HEK293T (cell line): Measurements from ENCODE around the gene PLEKHH3.

Experiments
- CTCF ChIA-PET: fragments of 350-600 bp; formaldehyde crosslinking; extraction: SDS; loops from one replicate; lab custom pipeline; 2021; ENCODE audit warnings: antibody characterized with exemption, inconsistent platforms; lab: Yijun Ruan, JAX
- POLR2A ChIA-PET: fragments of 350-600 bp; formaldehyde crosslinking; extraction: SDS; loops from one replicate; lab custom pipeline; 2020; ENCODE audit warnings: antibody characterized with exemption, inconsistent platforms; lab: Yijun Ruan, JAX
- DNase-seq: peaks from one replicate; pipeline ENCODE4 v3.0.0; 2012; ENCODE audit warnings: mixed read lengths; ENCODE audit errors: extremely low spot score
- ARNT ChIP-seq: fragments of 450-650 bp; IDR thresholded peaks from 2 replicates; pipeline ENCODE4 v1.6.1; 2017; ENCODE audit warnings: mild to moderate bottlenecking
- BHLHE40 ChIP-seq: fragments of 450-650 bp; IDR thresholded peaks from 2 replicates; pipeline ENCODE4 v1.6.1; 2016; ENCODE audit warnings: mild to moderate bottlenecking, moderate library complexity, borderline replicate concordance
- CTBP1 ChIP-seq: fragments of 450-650 bp; IDR thresholded peaks from 2 replicates; pipeline ENCODE4 v1.6.1; 2016; ENCODE audit warnings: borderline replicate concordance
- ELF4 ChIP-seq: fragments of 450-650 bp; IDR thresholded peaks from 2 replicates; pipeline ENCODE4 v1.6.1; 2017; ENCODE audit warnings: antibody characterized with exemption
- FOXA1 ChIP-seq: fragments of 450-650 bp; IDR thresholded peaks from 2 replicates; pipeline ENCODE4 v1.6.1; 2016; ENCODE audit warnings: mild to moderate bottlenecking
- FOXK2 ChIP-seq: fragments of 450-650 bp; IDR thresholded peaks from 2 replicates; pipeline ENCODE4 v1.6.1; 2016; ENCODE audit warnings: mild to moderate bottlenecking
- FOXM1 ChIP-seq: fragments of 450-650 bp; IDR thresholded peaks from 2 replicates; pipeline ENCODE4 v1.6.1; 2017; ENCODE audit warnings: mild to moderate bottlenecking, borderline replicate concordance
- HDGF ChIP-seq: fragments of 450-650 bp; IDR thresholded peaks from 2 replicates; pipeline ENCODE4 v1.6.1; 2017; ENCODE audit warnings: antibody characterized with exemption, borderline replicate concordance
- L3MBTL2 ChIP-seq: fragments of 450-650 bp; conservative IDR thresholded peaks from 2 replicates; pipeline ENCODE4 v1.6.1; 2016; ENCODE audit warnings: mild to moderate bottlenecking
- LEF1 ChIP-seq: fragments of 450-650 bp; IDR thresholded peaks from 2 replicates; pipeline ENCODE4 v1.6.1; 2017; ENCODE audit warnings: mild to moderate bottlenecking, borderline replicate concordance
- NFRKB ChIP-seq: fragments of 450-650 bp; IDR thresholded peaks from 2 replicates; pipeline ENCODE4 v1.6.1; 2016; ENCODE audit warnings: mild to moderate bottlenecking, moderate library complexity
- PKNOX1 ChIP-seq: fragments of 450-650 bp; IDR thresholded peaks from 2 replicates; pipeline ENCODE4 v1.6.1; 2016
- SP1 ChIP-seq: fragments of 450-650 bp; IDR thresholded peaks from 2 replicates; pipeline ENCODE4 v1.6.1; 2017
- SUZ12 ChIP-seq: fragments of 450-650 bp; IDR thresholded peaks from 2 replicates; pipeline ENCODE4 v1.6.1; 2016; ENCODE audit warnings: mild to moderate bottlenecking
- TARDBP ChIP-seq: fragments of 450-650 bp; IDR thresholded peaks from 2 replicates; pipeline ENCODE4 v1.6.1; 2016
- ZNF384 ChIP-seq: fragments of 450-650 bp; IDR thresholded peaks from 2 replicates; pipeline ENCODE4 v1.6.1; 2016

Gene PLEKHH3

GRCh38 chr17:42708588-42708987 is 31.8 kb upstream of the PLEKHH3 start:
- POLR2A ChIA-PET, result interaction anchor here (1.1 to 1.7 kb wide), 3 partner anchors 15 to 130 kb away, joined by 3 to 4 read pairs (median 4); partner anchors contain the start of gene TUBG2
- CTCF ChIA-PET, result interaction anchor here (0.6 kb wide), 1 partner anchor 65 kb away, joined by 3 read pairs; no protein-coding TSS in a partner anchor
- TF ChIP-seq ELF4, result no peak
- TF ChIP-seq ARNT, result no peak
- TF ChIP-seq PKNOX1, result no peak
- no peak for TF ChIP-seq LEF1
- TF ChIP-seq FOXM1, result no peak
- no peak for TF ChIP-seq FOXK2
- TF ChIP-seq SP1, result no peak
- TF ChIP-seq SUZ12, result no peak
- TF ChIP-seq BHLHE40, result no peak
- TF ChIP-seq CTBP1, result no peak
- TF ChIP-seq ZNF384, result no peak
- no peak for TF ChIP-seq L3MBTL2
- no peak for TF ChIP-seq FOXA1
- no peak for TF ChIP-seq NFRKB
- no peak for TF ChIP-seq HDGF
- no peak for TF ChIP-seq TARDBP
- DNase-seq, result no peak

- TF ChIP-seq FOXM1 (no peak), TARDBP (no peak), BHLHE40 (no peak), FOXK2 (no peak), FOXA1 (no peak), PKNOX1 (no peak), LEF1 (no peak), SP1 (no peak), CTBP1 (no peak), NFRKB (no peak), ZNF384 (no peak), L3MBTL2 (no peak), SUZ12 (no peak), HDGF (no peak), ARNT (no peak), ELF4 (no peak)
- CTCF ChIA-PET, result no interaction called here
- no peak for DNase-seq
- POLR2A ChIA-PET, result no interaction called here
These were observed 29.9 kb upstream of the PLEKHH3 start for GRCh38 chr17:42706732-42707131.

- POLR2A ChIA-PET, result no interaction called here
- DNase-seq, result no peak
- CTCF ChIA-PET, result no interaction called here
- TF ChIP-seq CTBP1, result no peak
- no peak for TF ChIP-seq NFRKB
- no peak for TF ChIP-seq SUZ12
- no peak for TF ChIP-seq ZNF384
- TF ChIP-seq L3MBTL2, result no peak
- TF ChIP-seq PKNOX1, result no peak
- TF ChIP-seq ELF4, result no peak
- no peak for TF ChIP-seq TARDBP
- no peak for TF ChIP-seq FOXM1
- TF ChIP-seq SP1, result no peak
- no peak for TF ChIP-seq HDGF
- TF ChIP-seq FOXK2, result no peak
- TF ChIP-seq LEF1, result no peak
These were observed 28.2 kb upstream of the PLEKHH3 start for GRCh38 chr17:42704837-42705494.

GRCh38 chr17:42704490-42704836 is 27.7 kb upstream of the PLEKHH3 start:
- TF ChIP-seq SP1, result no peak
- no peak for TF ChIP-seq FOXM1
- no peak for TF ChIP-seq CTBP1
- TF ChIP-seq ARNT, result no peak
- TF ChIP-seq ELF4, result no peak
- TF ChIP-seq BHLHE40, result no peak
- TF ChIP-seq ZNF384, result no peak
- no peak for TF ChIP-seq LEF1
- no peak for TF ChIP-seq SUZ12
- no peak for TF ChIP-seq PKNOX1
- ChIA-PET CTCF (no interaction called here), POLR2A (no interaction called here)
- DNase-seq, result no peak

GRCh38 chr17:42702446-42702845 is 25.7 kb upstream of the PLEKHH3 start:
- POLR2A ChIA-PET, result no interaction called here
- CTCF ChIA-PET, result interaction anchor here (1.3 kb wide), 1 partner anchor 124 kb away, joined by 4 read pairs; the partner anchor contains the start of gene PSMC3IP
- no peak for DNase-seq
- TF ChIP-seq SP1, result no peak
- no peak for TF ChIP-seq ZNF384
- TF ChIP-seq CTBP1, result no peak
- TF ChIP-seq BHLHE40, result no peak
- TF ChIP-seq TARDBP, result no peak
- TF ChIP-seq LEF1, result no peak
- TF ChIP-seq NFRKB, result no peak
- TF ChIP-seq FOXK2, result no peak
- no peak for TF ChIP-seq ELF4
- TF ChIP-seq SUZ12, result no peak
- no peak for TF ChIP-seq FOXM1
- TF ChIP-seq HDGF, result no peak
- TF ChIP-seq PKNOX1, result no peak
- no peak for TF ChIP-seq ARNT
- TF ChIP-seq FOXA1, result no peak
- TF ChIP-seq L3MBTL2, result no peak
